ENCODE data around the gene PRRT2. TPM values are rescaled to one million over a fixed set of nuclear protein-coding genes. Genes with fewer than 3 reads are reported as not detected.
A peak's percentile ranks its signal among the peaks of the same experiment; 100 is the strongest.
"Not testable (repeated sequence)": the region's sequence is repeated elsewhere in the genome, so short reads cannot be mapped to it uniquely, and the experiment has no call there.

Gene PRRT2
- total RNA-seq, 6 experiments from 2014 or later = 0.15 to 0.98 (median 0.51) TPM; not detected in 2

- TF ChIP-seq POLR2A (IDR thresholded peaks at IDR 0.05) = no peak
- TF ChIP-seq CTCF (IDR thresholded peaks at IDR 0.05) = no peak
- H3K4me3 ChIP-seq = no peak overlapping the region
- H3K4me1 ChIP-seq = peaks cover 0 to 10% (median 0%) of the 10 kb centered on the region in 4 donors
- ATAC-seq (no peak), DNase-seq (no peak)
- 71% methylated on average over 1 of the region's 4 CpGs for WGBS (ENCODE audit: insufficient coverage, low coverage, low lambda C conversion rate, missing lambda C conversion rate)
- intact Hi-C loops (cut with DNase I) = no loop called here
- no peaks in the 10 kb centered on the region for H3K27me3 ChIP-seq
- no peaks in the 10 kb centered on the region for H3K9me3 ChIP-seq
- H3K27ac ChIP-seq = no peak overlapping the region
- H3K36me3 ChIP-seq = no peaks in the 10 kb centered on the region
Measured at GRCh38 chr16:29775742-29776408, 36.1 kb upstream of the PRRT2 start.

GRCh38 chr16:29777576-29778350 lies 34.2 kb upstream of the PRRT2 start, which contains the start of gene ZG16:
TSS of gene ZG16 (plus strand) at chr16:29778256. CDS start at chr16:29779267, 1,011 bp downstream.
- peaks cover 0 to 5% (median 0%) of the 10 kb centered on the region in 4 donors for H3K4me1 ChIP-seq
- no peaks in the 10 kb centered on the region for H3K27me3 ChIP-seq
- no peak for DNase-seq
- ATAC-seq = no peak
- no peak within 1 kb of the TSS for H3K4me3 ChIP-seq
- intact Hi-C loops (cut with DNase I) = no loop called here
- WGBS (ENCODE audit: insufficient coverage, low coverage, low lambda C conversion rate, missing lambda C conversion rate) = 73% methylated on average over 9 of the region's 10 CpGs
- H3K27ac ChIP-seq = no peak within 1 kb of the TSS
- H3K9me3 ChIP-seq = no peaks in the 10 kb centered on the region
- TF ChIP-seq POLR2A (IDR thresholded peaks at IDR 0.05) = no peak
- TF ChIP-seq CTCF (IDR thresholded peaks at IDR 0.05) = no peak
- H3K36me3 ChIP-seq = no peaks in the 10 kb centered on the region

GRCh38 chr16:29779474-29779873 lies 32.5 kb upstream of the PRRT2 start:
- Histone ChIP-seq H3K9me3 (no peaks in the 10 kb centered on the region), H3K4me1 (no peaks in the 10 kb centered on the region), H3K4me3 (no peak overlapping the region), H3K36me3 (no peaks in the 10 kb centered on the region), H3K27me3 (no peaks in the 10 kb centered on the region), H3K27ac (no peak overlapping the region)
- WGBS (ENCODE audit: insufficient coverage, low coverage, low lambda C conversion rate, missing lambda C conversion rate) = 89% methylated on average over 7 of the region's 10 CpGs
- no peak for TF ChIP-seq POLR2A (IDR thresholded peaks at IDR 0.05)
- ATAC-seq (no peak), DNase-seq (no peak)
- intact Hi-C loops (cut with DNase I) = no loop called here

- intact Hi-C loops (cut with DNase I); H3K4me3 ChIP-seq; H3K4me1 ChIP-seq; H3K36me3 ChIP-seq; H3K9me3 ChIP-seq; ATAC-seq; H3K27me3 ChIP-seq; H3K27ac ChIP-seq; DNase-seq: not testable (repeated sequence)
- WGBS (ENCODE audit: insufficient coverage, low coverage, low lambda C conversion rate, missing lambda C conversion rate) = 76% methylated on average over 13 of the region's 13 CpGs
Measured at GRCh38 chr16:29783094-29783953, 28.7 kb upstream of the PRRT2 start.

- DNase-seq (no peak), ATAC-seq (peak in 1 of 4 donors; percentile 41)
- Histone ChIP-seq H3K27me3 (no peaks in the 10 kb centered on the region), H3K36me3 (no peaks in the 10 kb centered on the region), H3K27ac (no peak overlapping the region), H3K4me1 (no peaks in the 10 kb centered on the region), H3K4me3 (no peak overlapping the region), H3K9me3 (no peaks in the 10 kb centered on the region)
- WGBS (ENCODE audit: insufficient coverage, low coverage, low lambda C conversion rate, missing lambda C conversion rate) = 91% methylated on average over 2 of the region's 2 CpGs
- intact Hi-C loops (cut with DNase I) = no loop called here
- TF ChIP-seq CTCF (IDR thresholded peaks at IDR 0.05) = no peak
- TF ChIP-seq POLR2A (IDR thresholded peaks at IDR 0.05) = no peak
Measured at GRCh38 chr16:29784157-29784556, 27.8 kb upstream of the PRRT2 start.

All from right lobe of liver (tissue), 6 donors.